SK-N-SH (cell line): ENCODE results near the gene CHCHD2. TPM values are rescaled to one million over a fixed set of nuclear protein-coding genes. Genes with fewer than 3 reads are reported as not detected.
"Not testable (repeated sequence)": the region's sequence is repeated elsewhere in the genome, so short reads cannot be mapped to it uniquely, and the experiment has no call there.

ENCODE experiments used
- CTCF ChIA-PET: fragments of 300-600, 350-600 bp; formaldehyde crosslinking; extraction: SDS; loops from one replicate; lab custom pipeline; 2021; lab: Yijun Ruan, JAX
- POLR2A ChIA-PET: fragments of 350-600 bp; sonication (Branson Sonifier 250); formaldehyde crosslinking; extraction: SDS; loops from one replicate; lab custom pipeline; 2020; ENCODE audit warnings: antibody characterized with exemption, inconsistent platforms; lab: Yijun Ruan, JAX
- DNase-seq: peaks from one replicate; pipeline ENCODE4 v3.0.0; 2012
- H2AFZ ChIP-seq: fragments of 200-600 bp; sonication (generic); 2 replicates; pipeline ENCODE4 v1.8.1; 2016; ENCODE audit warnings: antibody characterized with exemption, mild to moderate bottlenecking, low read depth
- H3F3A ChIP-seq: fragments of 200-600 bp; sonication (generic); replicated peaks from 2 replicates; pipeline ENCODE3; 2016; ENCODE audit warnings: antibody characterized with exemption, mild to moderate bottlenecking; ENCODE audit not compliant: insufficient read depth
- H3K27ac ChIP-seq, 2 experiments: fragments of 200-500 bp in 1 of 2; fragments of 200-600 bp in 1 of 2; sonication (Bioruptor generic) in 1 of 2; sonication (generic), shearing (Covaris generic) in 1 of 2; 2 replicates each; pipeline versions ENCODE4 v1.5.1 to v1.6.1; 2014 to 2016; ENCODE audit warnings: low read depth in 2 of 2, inconsistent platforms in 1 of 2, low read length in 1 of 2, mild to moderate bottlenecking in 1 of 2, mixed read lengths in 1 of 2
- H3K27me3 ChIP-seq: fragments of 200-600 bp; sonication (generic), shearing (Covaris generic); 2 replicates; pipeline ENCODE4 v1.6.1; 2016; ENCODE audit warnings: mixed run types; ENCODE audit not compliant: insufficient read depth
- H3K36me3 ChIP-seq, 2 experiments: fragments of 200-500 bp in 1 of 2; fragments of 200-600 bp in 1 of 2; sonication (Bioruptor generic) in 1 of 2; sonication (generic) in 1 of 2; replicated peaks in 1 of 2; 2 replicates each; pipeline versions ENCODE3 to v1.5.1; 2014 to 2016; ENCODE audit warnings: low read length in 1 of 2, mild to moderate bottlenecking in 1 of 2; ENCODE audit not compliant: insufficient read depth in 2 of 2, control insufficient read depth in 1 of 2
- H3K4me1 ChIP-seq, 2 experiments: fragments of 200-500 bp in 1 of 2; fragments of 200-600 bp in 1 of 2; sonication (Bioruptor generic) in 1 of 2; sonication (generic), shearing (Covaris generic) in 1 of 2; 2 replicates each; pipeline versions ENCODE4 v1.5.1 to v1.6.1; 2014 to 2016; ENCODE audit warnings: low read depth in 1 of 2, low read length in 1 of 2, mixed run types in 1 of 2; ENCODE audit not compliant: insufficient read depth in 2 of 2, control insufficient read depth in 1 of 2
- H3K4me2 ChIP-seq: fragments of 200-600 bp; sonication (generic), shearing (Covaris generic); 2 replicates; pipeline ENCODE4 v1.6.1; 2017; ENCODE audit warnings: mixed run types
- H3K4me3 ChIP-seq, 2 experiments: fragments of 200-500 bp in 1 of 2; fragments of 200-600 bp in 1 of 2; sonication (Bioruptor generic) in 1 of 2; sonication (generic), shearing (Covaris generic) in 1 of 2; 2 replicates each; pipeline versions ENCODE4 v1.5.1 to v1.8.1; 2014 to 2016; ENCODE audit warnings: low read depth in 2 of 2, inconsistent platforms in 1 of 2, low read length in 1 of 2, mild to moderate bottlenecking in 1 of 2, mixed read lengths in 1 of 2, moderate library complexity in 1 of 2
- H3K79me2 ChIP-seq: fragments of 200-600 bp; sonication (generic); 2 replicates; pipeline ENCODE4 v1.8.1; 2017; ENCODE audit warnings: mild to moderate bottlenecking; ENCODE audit not compliant: insufficient read depth
- H3K9ac ChIP-seq: fragments of 200-600 bp; sonication (generic); 2 replicates; pipeline ENCODE4 v1.6.1; 2017; ENCODE audit warnings: mixed run types
- H3K9me2 ChIP-seq: fragments of 200-600 bp; sonication (generic); 2 replicates; pipeline ENCODE4 v1.6.1; 2017; ENCODE audit warnings: mixed run types
- H3K9me3 ChIP-seq: fragments of 200-600 bp; sonication (generic); 2 replicates; pipeline ENCODE4 v1.6.1; 2017; ENCODE audit warnings: mixed run types, mild to moderate bottlenecking, moderate library complexity
- H4K20me1 ChIP-seq: fragments of 200-600 bp; sonication (generic); 2 replicates; pipeline ENCODE4 v1.6.1; 2017; ENCODE audit warnings: mild to moderate bottlenecking, mixed run types; ENCODE audit not compliant: insufficient read depth
- CHD2 ChIP-seq: fragments of 150-350 bp; IDR thresholded peaks from 2 replicates; pipeline ENCODE4 v1.6.1; 2018; ENCODE audit warnings: low read length; ENCODE audit not compliant: partially characterized antibody
- CTCF ChIP-seq: fragments of 200-600 bp; sonication (generic); IDR thresholded peaks from 2 replicates; pipeline ENCODE4 v1.6.1; 2017; ENCODE audit warnings: antibody characterized with exemption, mild to moderate bottlenecking, moderate library complexity
- EP300 ChIP-seq, 2 experiments: IDR thresholded peaks; 2 replicates each; pipeline versions ENCODE4 v1.4.0 to v1.6.1; 2012; ENCODE audit warnings: borderline replicate concordance in 1 of 2, low read depth in 1 of 2, low read length in 1 of 2
- EZH2phosphoT487 ChIP-seq: fragments of 200-600 bp; sonication (generic); IDR thresholded peaks from 2 replicates; pipeline ENCODE4 v1.6.1; 2017; ENCODE audit warnings: low read depth, mixed run types, mild to moderate bottlenecking, antibody characterized with exemption, moderate library complexity, borderline replicate concordance
- MEF2A ChIP-seq: IDR thresholded peaks from 2 replicates; pipeline ENCODE4 v1.4.0; 2012; ENCODE audit warnings: low read depth, borderline replicate concordance
- MXI1 ChIP-seq: IDR thresholded peaks from 2 replicates; pipeline ENCODE4 v1.6.1; 2012; ENCODE audit warnings: mild to moderate bottlenecking, low read depth, low read length, improper control_type of control experiment
- NFIC ChIP-seq: IDR thresholded peaks from 2 replicates; pipeline ENCODE4 v1.4.0; 2012; ENCODE audit warnings: borderline replicate concordance
- POLR2AphosphoS5 ChIP-seq: IDR thresholded peaks from 2 replicates; pipeline ENCODE4 v1.6.1; 2012; ENCODE audit warnings: low read depth, low read length
- RAD21 ChIP-seq: IDR thresholded peaks from 2 replicates; pipeline ENCODE4 v1.6.1; 2012; ENCODE audit warnings: mild to moderate bottlenecking, low read length
- RCOR1 ChIP-seq: fragments of 150-350 bp; IDR thresholded peaks from 2 replicates; pipeline ENCODE4 v1.6.1; 2017; ENCODE audit warnings: antibody characterized with exemption, low read length
- SIN3A ChIP-seq: IDR thresholded peaks from 2 replicates; pipeline ENCODE4 v1.6.1; 2012; ENCODE audit warnings: low read depth, mild to moderate bottlenecking, low read length, moderate library complexity, borderline replicate concordance
- SMC3 ChIP-seq: IDR thresholded peaks from 2 replicates; pipeline ENCODE4 v1.6.1; 2012; ENCODE audit warnings: low read depth, low read length, improper control_type of control experiment
- TEAD4 ChIP-seq: IDR thresholded peaks from 2 replicates; pipeline ENCODE4 v1.4.0; 2012; ENCODE audit warnings: mild to moderate bottlenecking, borderline replicate concordance; ENCODE audit not compliant: insufficient read depth
- USF2 ChIP-seq: fragments of 150-350 bp; IDR thresholded peaks from 2 replicates; pipeline ENCODE4 v1.6.1; 2017; ENCODE audit warnings: antibody characterized with exemption, low read length, low read depth, borderline replicate concordance
- WGBS: methylation state at CpG from one replicate; pipeline ENCODE4 v1.1.6; 2017; ENCODE audit warnings: low lambda C conversion rate; 5-methylcytosine and 5-hydroxymethylcytosine counted together
- polyA plus RNA-seq, 3 experiments: library from polyadenylated mRNA; depleted of rRNA; stranded (reverse); fragments of >200 nt; gene quantifications; 2 replicates each; pipeline ENCODE4 v1.2.3, GENCODE V29; 2012
- TF ChIP-seq, protein P1 (sequence below): IDR thresholded peaks from 2 replicates; pipeline ENCODE4 v1.4.0; 2012; ENCODE audit warnings: low read depth, borderline replicate concordance

The CHCHD2 gene
- polyA plus RNA-seq, 1 of the 3 experiments (the other 2 are of a cell fraction), result 500 TPM

DNA sequence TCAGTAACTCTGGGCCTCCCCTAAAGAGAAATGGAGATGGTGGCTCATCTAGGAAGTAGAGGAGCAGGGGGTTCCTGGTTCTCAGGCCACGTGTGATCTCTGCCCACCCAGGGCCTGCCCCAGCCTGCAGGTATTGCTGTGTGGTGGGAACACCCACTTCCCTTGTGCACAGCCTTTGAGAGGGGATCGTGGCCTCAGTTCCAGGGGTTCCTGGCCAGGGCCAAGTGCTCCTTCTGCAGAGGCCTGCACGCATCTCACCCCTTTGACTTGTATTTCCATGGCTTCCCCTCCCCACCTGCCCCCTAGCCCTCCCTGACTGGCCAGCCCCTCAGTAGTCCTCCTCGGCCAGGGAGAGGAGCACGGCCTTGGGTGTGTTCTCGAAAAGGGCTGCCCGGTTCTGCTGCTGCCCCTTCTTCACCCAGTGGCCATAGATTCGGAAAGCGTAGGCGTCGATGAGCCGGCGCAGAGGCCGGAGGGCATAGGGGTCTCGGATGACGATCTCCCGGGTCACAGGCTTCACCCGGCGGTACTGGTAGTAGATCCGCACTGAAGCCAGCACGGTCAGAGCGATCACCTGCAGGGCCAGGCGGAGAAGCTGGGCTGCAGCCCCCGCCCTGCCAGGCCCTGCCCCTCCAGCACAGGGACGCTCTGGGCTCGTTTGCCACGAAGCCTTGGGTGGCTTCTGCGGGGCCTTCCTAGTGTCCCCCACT is 25.4 kb downstream of the CHCHD2 start:
- H3K27me3 ChIP-seq, H3K79me2 ChIP-seq, H3K9me3 ChIP-seq, DNase-seq, H3K4me2 ChIP-seq, H3K9ac ChIP-seq, H3K9me2 ChIP-seq, H3F3A ChIP-seq, POLR2A ChIA-PET, H4K20me1 ChIP-seq, H3K4me3 ChIP-seq, H2AFZ ChIP-seq: not testable (repeated sequence)
- CTCF ChIA-PET, result interaction anchor here (1.2 to 3.4 kb wide), 6 partner anchors 11 to 235 kb away, joined by 3 to 30 read pairs (median 7); partner anchors contain the start of genes CCT6A, CHCHD2, PHKG1 and PSPH
- H3K4me1 ChIP-seq, result peaks cover 11 to 34% of the 10 kb centered on the region in 2 experiments; a peak in 3 of 4 replicates
- 99% methylated on average over 24 of the region's 28 CpGs for WGBS
- peaks cover 10 to 22% of the 10 kb centered on the region in 2 experiments for H3K36me3 ChIP-seq
- peak overlapping the region in 1 of 2 experiments; percentile 55; a peak in 1 of 4 replicates for H3K27ac ChIP-seq

- H3K9ac ChIP-seq, result no peak overlapping the region
- ChIA-PET POLR2A (interaction anchor here (0.9 to 1.1 kb wide), 4 partner anchors 13 to 45 kb away, joined by 3 to 5 read pairs (median 4); partner anchors contain the start of genes CCT6A, PHKG1, PSPH and SUMF2), CTCF (interaction anchor here (0.6 to 3.4 kb wide), 35 partner anchors 8 to 236 kb away, joined by 3 to 30 read pairs (median 4); partner anchors contain the start of genes CCT6A, CHCHD2, NIPSNAP2 and PHKG1)
- no peak overlapping the region for H3K4me3 ChIP-seq
- no peak for TF ChIP-seq USF2
- TF ChIP-seq CHD2, result peak; percentile 75
- peak; percentile 50 for TF ChIP-seq NFIC
- TF ChIP-seq EZH2phosphoT487, result no peak
- no peak for TF ChIP-seq TEAD4
- TF ChIP-seq RAD21, result peak; percentile 76
- TF ChIP-seq POLR2AphosphoS5, result 0 out of 2 replicates have a peak, but pooled peaks have one; percentile 12
- peak; percentile 82 for TF ChIP-seq CTCF
- peak; percentile 18; the same call in 1 of the 2 replicates for TF ChIP-seq RCOR1
- TF ChIP-seq EP300 (IDR thresholded peaks at IDR 0.05; ENCODE audit: borderline replicate concordance in 1 of 2, low read depth in 1 of 2, low read length in 1 of 2), result peak in 1 of 2 experiments; percentile 60; a peak in 2 of 4 replicates
- peak; percentile 85 for TF ChIP-seq MXI1
- no peak for TF ChIP-seq MEF2A
- peak; percentile 47; the same call in 1 of the 2 replicates for TF ChIP-seq SIN3A
- peak; percentile 43; the same call in 1 of the 2 replicates for TF ChIP-seq SMC3
- TF ChIP-seq, protein P1, sequence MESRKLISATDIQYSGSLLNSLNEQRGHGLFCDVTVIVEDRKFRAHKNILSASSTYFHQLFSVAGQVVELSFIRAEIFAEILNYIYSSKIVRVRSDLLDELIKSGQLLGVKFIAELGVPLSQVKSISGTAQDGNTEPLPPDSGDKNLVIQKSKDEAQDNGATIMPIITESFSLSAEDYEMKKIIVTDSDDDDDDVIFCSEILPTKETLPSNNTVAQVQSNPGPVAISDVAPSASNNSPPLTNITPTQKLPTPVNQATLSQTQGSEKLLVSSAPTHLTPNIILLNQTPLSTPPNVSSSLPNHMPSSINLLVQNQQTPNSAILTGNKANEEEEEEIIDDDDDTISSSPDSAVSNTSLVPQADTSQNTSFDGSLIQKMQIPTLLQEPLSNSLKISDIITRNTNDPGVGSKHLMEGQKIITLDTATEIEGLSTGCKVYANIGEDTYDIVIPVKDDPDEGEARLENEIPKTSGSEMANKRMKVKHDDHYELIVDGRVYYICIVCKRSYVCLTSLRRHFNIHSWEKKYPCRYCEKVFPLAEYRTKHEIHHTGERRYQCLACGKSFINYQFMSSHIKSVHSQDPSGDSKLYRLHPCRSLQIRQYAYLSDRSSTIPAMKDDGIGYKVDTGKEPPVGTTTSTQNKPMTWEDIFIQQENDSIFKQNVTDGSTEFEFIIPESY, result no peak
- no peak overlapping the region; the same call in 1 of the 2 replicates for H3K4me2 ChIP-seq
- peak; percentile 92 for DNase-seq
- H3K9me2 ChIP-seq, result no peaks in the 10 kb centered on the region
- H3K27ac ChIP-seq, result peak overlapping the region; percentile 55 to 78
- H3F3A ChIP-seq, result peaks cover 8% of the 10 kb centered on the region
- 33% methylated on average over 12 of the region's 12 CpGs for WGBS
- H3K4me1 ChIP-seq, result peaks cover 11 to 34% of the 10 kb centered on the region in 2 experiments; a peak in 3 of 4 replicates
- H2AFZ ChIP-seq, result no peak overlapping the region; the same call in 1 of the 2 replicates
- peaks cover 10 to 22% of the 10 kb centered on the region in 2 experiments for H3K36me3 ChIP-seq
- H4K20me1 ChIP-seq, result no peaks in the 10 kb centered on the region
- H3K79me2 ChIP-seq, result no peaks in the 10 kb centered on the region
- H3K27me3 ChIP-seq, result no peaks in the 10 kb centered on the region
- H3K9me3 ChIP-seq, result no peaks in the 10 kb centered on the region
These were observed 26.7 kb downstream of the CHCHD2 start for GRCh38 chr7:56079450-56080185.
